ENCODE data around the gene KCNJ15. TPM values are rescaled to one million over a fixed set of nuclear protein-coding genes. Genes with fewer than 3 reads are reported as not detected.

The KCNJ15 gene
- total RNA-seq, 2 donors from 2014 or later = not detected

DNA sequence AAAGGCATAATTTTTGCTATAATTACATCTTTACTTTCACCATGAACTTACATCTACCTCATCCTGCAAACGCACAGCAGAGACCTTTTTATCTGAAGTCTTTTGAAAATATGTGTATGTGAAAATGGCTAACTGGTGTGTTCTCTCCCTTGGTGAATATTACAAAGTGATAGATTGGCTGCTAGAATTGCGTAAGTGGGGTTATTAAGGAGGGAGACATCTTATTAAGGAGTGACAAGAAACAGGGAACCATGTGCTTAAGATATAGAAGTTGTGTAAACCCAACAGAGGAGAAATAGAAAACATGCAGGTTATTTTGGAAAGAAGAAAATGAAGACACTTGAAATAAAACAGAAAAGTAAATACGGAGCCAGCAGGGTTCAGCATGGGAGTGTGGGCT lies 7.8 kb downstream of the KCNJ15 start:
- WGBS, 2 experiments (ENCODE audit: insufficient coverage in 1 of 2, insufficient read length in 1 of 2) = 94 to 100% methylated on average over 2 to 3 of the region's 3 CpGs
- H3K9me3 Mint-ChIP-seq = no peaks in the 10 kb centered on the region
- no peak for DNase-seq
- TF ChIP-seq, protein P1, sequence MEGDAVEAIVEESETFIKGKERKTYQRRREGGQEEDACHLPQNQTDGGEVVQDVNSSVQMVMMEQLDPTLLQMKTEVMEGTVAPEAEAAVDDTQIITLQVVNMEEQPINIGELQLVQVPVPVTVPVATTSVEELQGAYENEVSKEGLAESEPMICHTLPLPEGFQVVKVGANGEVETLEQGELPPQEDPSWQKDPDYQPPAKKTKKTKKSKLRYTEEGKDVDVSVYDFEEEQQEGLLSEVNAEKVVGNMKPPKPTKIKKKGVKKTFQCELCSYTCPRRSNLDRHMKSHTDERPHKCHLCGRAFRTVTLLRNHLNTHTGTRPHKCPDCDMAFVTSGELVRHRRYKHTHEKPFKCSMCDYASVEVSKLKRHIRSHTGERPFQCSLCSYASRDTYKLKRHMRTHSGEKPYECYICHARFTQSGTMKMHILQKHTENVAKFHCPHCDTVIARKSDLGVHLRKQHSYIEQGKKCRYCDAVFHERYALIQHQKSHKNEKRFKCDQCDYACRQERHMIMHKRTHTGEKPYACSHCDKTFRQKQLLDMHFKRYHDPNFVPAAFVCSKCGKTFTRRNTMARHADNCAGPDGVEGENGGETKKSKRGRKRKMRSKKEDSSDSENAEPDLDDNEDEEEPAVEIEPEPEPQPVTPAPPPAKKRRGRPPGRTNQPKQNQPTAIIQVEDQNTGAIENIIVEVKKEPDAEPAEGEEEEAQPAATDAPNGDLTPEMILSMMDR (conservative IDR thresholded peaks at IDR 0.05) = no peak
- peaks cover 8% of the 10 kb centered on the region for H3K4me1 Mint-ChIP-seq
- H3K9me3 ChIP-seq (ENCODE audit: control insufficient read depth, low read length) = no peaks in the 10 kb centered on the region
- H3K4me1 ChIP-seq (ENCODE audit: control insufficient read depth, insufficient read depth, low read length) = peaks cover 6% of the 10 kb centered on the region
- H3K36me3 ChIP-seq (ENCODE audit: control insufficient read depth, insufficient read depth, low read length) = no peaks in the 10 kb centered on the region
- no peaks in the 10 kb centered on the region for H3K36me3 Mint-ChIP-seq (ENCODE audit: low read depth)
- H3K4me3 Mint-ChIP-seq = no peak overlapping the region
- no peak overlapping the region for H3K9ac ChIP-seq (ENCODE audit: extremely low read depth, low read length, poor library complexity, severe bottlenecking)
- H3K27ac Mint-ChIP-seq = no peak overlapping the region
- no peaks in the 10 kb centered on the region for H3K27me3 Mint-ChIP-seq (ENCODE audit: insufficient read depth)
- no peak overlapping the region for H3K27ac ChIP-seq (ENCODE audit: low read depth, low read length)
- no peaks in the 10 kb centered on the region for H3K27me3 ChIP-seq (ENCODE audit: control insufficient read depth, insufficient read depth, low read length, poor library complexity, severe bottlenecking)
- no peak overlapping the region for H3K4me3 ChIP-seq (ENCODE audit: low read length)

DNA sequence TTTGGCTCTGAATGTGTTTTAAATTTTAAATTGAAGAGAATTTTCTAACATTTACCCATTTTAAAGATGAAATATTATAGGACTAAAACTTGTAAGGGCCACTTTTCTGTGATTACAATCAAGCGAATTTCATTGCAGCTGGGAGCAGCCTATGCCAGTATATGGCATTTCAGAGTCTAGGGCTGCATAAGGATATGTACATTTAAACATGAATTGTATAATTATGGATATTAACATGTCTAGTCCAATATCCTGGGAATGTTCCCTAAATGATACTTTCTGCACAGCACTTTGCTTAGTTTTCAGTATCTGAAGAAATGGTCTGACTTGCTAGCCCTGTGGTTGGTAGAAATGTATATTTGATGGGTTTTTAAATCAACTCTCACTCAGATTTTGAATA lies 8.4 kb downstream of the KCNJ15 start:
- no peaks in the 10 kb centered on the region for H3K27me3 Mint-ChIP-seq (ENCODE audit: insufficient read depth)
- DNase-seq = no peak
- TF ChIP-seq, protein P1 (conservative IDR thresholded peaks at IDR 0.05) = no peak
- no peak overlapping the region for H3K4me3 Mint-ChIP-seq
- WGBS, 2 experiments (ENCODE audit: insufficient coverage in 1 of 2, insufficient read length in 1 of 2) = 90% methylated on average over 1 of the region's 1 CpG; no CpG with 5 or more reads in 1 of the 2 experiments
- no peak overlapping the region for H3K27ac Mint-ChIP-seq
- H3K9me3 Mint-ChIP-seq = no peaks in the 10 kb centered on the region
- no peaks in the 10 kb centered on the region for H3K36me3 Mint-ChIP-seq (ENCODE audit: low read depth)
- H3K9ac ChIP-seq (ENCODE audit: extremely low read depth, low read length, poor library complexity, severe bottlenecking) = no peak overlapping the region
- no peak overlapping the region for H3K4me3 ChIP-seq (ENCODE audit: low read length)
- no peak overlapping the region for H3K27ac ChIP-seq (ENCODE audit: low read depth, low read length)
- no peaks in the 10 kb centered on the region for H3K36me3 ChIP-seq (ENCODE audit: control insufficient read depth, insufficient read depth, low read length)
- H3K27me3 ChIP-seq (ENCODE audit: control insufficient read depth, insufficient read depth, low read length, poor library complexity, severe bottlenecking) = no peaks in the 10 kb centered on the region
- no peaks in the 10 kb centered on the region for H3K9me3 ChIP-seq (ENCODE audit: control insufficient read depth, low read length)
- peaks cover 6% of the 10 kb centered on the region for H3K4me1 ChIP-seq (ENCODE audit: control insufficient read depth, insufficient read depth, low read length)
- peaks cover 14% of the 10 kb centered on the region for H3K4me1 Mint-ChIP-seq

DNA sequence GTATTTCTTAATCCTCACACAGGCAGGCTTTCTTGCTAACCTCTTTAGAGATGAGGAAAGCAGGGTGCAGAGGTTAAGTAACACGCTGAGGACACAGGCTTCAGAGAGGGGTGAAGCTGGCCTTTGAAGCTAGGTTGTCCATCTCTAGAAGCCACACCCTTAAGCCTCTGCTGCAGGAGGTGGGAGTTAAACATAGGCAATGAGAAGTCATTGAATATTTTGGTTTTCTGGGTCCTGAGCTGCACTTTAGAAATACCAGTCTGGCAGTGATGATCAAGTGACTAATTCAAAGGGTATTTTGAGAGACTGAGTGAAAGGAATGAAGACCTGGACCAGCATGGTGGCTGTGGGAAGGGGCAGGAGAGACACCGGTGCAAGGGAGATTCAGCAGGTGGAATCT lies 9.9 kb downstream of the KCNJ15 start:
- H3K27ac Mint-ChIP-seq = no peak overlapping the region
- no peaks in the 10 kb centered on the region for H3K9me3 ChIP-seq (ENCODE audit: control insufficient read depth, low read length)
- H3K4me1 Mint-ChIP-seq = peaks cover 15% of the 10 kb centered on the region
- H3K4me3 ChIP-seq (ENCODE audit: low read length) = no peak overlapping the region
- H3K27me3 ChIP-seq (ENCODE audit: control insufficient read depth, insufficient read depth, low read length, poor library complexity, severe bottlenecking) = no peaks in the 10 kb centered on the region
- H3K9ac ChIP-seq (ENCODE audit: extremely low read depth, low read length, poor library complexity, severe bottlenecking) = no peak overlapping the region
- no peak for DNase-seq
- WGBS, 2 experiments (ENCODE audit: insufficient coverage in 1 of 2, insufficient read length in 1 of 2) = 96 to 100% methylated on average over 2 of the region's 2 CpGs
- H3K4me1 ChIP-seq (ENCODE audit: control insufficient read depth, insufficient read depth, low read length) = peaks cover 6% of the 10 kb centered on the region
- no peaks in the 10 kb centered on the region for H3K36me3 ChIP-seq (ENCODE audit: control insufficient read depth, insufficient read depth, low read length)
- H3K36me3 Mint-ChIP-seq (ENCODE audit: low read depth) = no peaks in the 10 kb centered on the region
- H3K4me3 Mint-ChIP-seq = no peak overlapping the region
- H3K27ac ChIP-seq (ENCODE audit: low read depth, low read length) = no peak overlapping the region
- TF ChIP-seq, protein P1 (conservative IDR thresholded peaks at IDR 0.05) = no peak
- H3K27me3 Mint-ChIP-seq (ENCODE audit: insufficient read depth) = peaks cover 2% of the 10 kb centered on the region
- H3K9me3 Mint-ChIP-seq = no peaks in the 10 kb centered on the region

All from endodermal cell (in vitro differentiated cells).